Measurements from ENCODE around the gene FBXO48. TPM values are rescaled to one million over a fixed set of nuclear protein-coding genes. Genes with fewer than 3 reads are reported as not detected.

The FBXO48 gene
- total RNA-seq, 2 experiments from 2014 or later = 2.3 to 2.6 TPM

Other genes starting within 250 kb of the FBXO48 start
- gene PPP3R1, start 214.8 kb downstream of the FBXO48 start, total RNA-seq = 10 to 100 TPM; 76.2 to 76.6 TPM
- not detected for gene CNRIP1, start 147.3 kb downstream of the FBXO48 start, total RNA-seq
- 1 to 10 TPM; 6.9 to 7.6 TPM for gene PLEK, start 102.0 kb downstream of the FBXO48 start, total RNA-seq
- 1 to 10 TPM; 3.0 to 3.1 TPM for gene APLF, start 291 bp upstream of the FBXO48 start, total RNA-seq
- gene PROKR1, start 176.3 kb upstream of the FBXO48 start, total RNA-seq = not detected

All from activated CD4-positive, alpha-beta memory T cell treated with anti-CD3 and anti-CD28 coated beads for 36 hours (primary cell).